ENCODE measurements around the gene GAS2L3.

DNA sequence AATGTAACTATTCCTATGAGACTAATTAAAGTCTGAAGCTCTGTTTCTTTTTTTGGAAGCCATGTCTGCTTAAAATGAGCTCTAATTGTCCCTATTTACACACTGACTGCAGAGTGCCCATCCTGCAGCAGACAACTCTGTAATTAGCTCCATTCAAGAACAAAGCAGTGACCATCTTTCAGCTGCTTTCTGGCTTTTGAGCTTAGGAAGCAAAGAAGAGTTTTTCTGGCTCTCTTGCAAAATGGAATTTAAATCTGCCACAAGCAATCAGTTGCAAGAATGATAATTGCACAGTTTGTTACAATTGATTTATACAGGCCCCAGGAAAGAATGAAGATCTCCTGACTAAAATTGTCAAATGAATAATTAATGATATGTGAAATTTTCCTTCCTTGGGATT lies 83.4 kb downstream of the GAS2L3 start:
- TF ChIP-seq, protein P1, sequence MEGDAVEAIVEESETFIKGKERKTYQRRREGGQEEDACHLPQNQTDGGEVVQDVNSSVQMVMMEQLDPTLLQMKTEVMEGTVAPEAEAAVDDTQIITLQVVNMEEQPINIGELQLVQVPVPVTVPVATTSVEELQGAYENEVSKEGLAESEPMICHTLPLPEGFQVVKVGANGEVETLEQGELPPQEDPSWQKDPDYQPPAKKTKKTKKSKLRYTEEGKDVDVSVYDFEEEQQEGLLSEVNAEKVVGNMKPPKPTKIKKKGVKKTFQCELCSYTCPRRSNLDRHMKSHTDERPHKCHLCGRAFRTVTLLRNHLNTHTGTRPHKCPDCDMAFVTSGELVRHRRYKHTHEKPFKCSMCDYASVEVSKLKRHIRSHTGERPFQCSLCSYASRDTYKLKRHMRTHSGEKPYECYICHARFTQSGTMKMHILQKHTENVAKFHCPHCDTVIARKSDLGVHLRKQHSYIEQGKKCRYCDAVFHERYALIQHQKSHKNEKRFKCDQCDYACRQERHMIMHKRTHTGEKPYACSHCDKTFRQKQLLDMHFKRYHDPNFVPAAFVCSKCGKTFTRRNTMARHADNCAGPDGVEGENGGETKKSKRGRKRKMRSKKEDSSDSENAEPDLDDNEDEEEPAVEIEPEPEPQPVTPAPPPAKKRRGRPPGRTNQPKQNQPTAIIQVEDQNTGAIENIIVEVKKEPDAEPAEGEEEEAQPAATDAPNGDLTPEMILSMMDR (IDR thresholded peaks at IDR 0.05; ENCODE audit: control extremely low read depth in 1 of 3, insufficient read depth in 1 of 3, low read depth in 1 of 3, low read length in 3 of 3): no peak
- TF ChIP-seq RXRA (IDR thresholded peaks at IDR 0.05; ENCODE audit: insufficient read depth, low read depth, low read length) (no peak), TBP (IDR thresholded peaks at IDR 0.05; ENCODE audit: low read depth, low read length) (no peak), SUZ12 (IDR thresholded peaks at IDR 0.05; ENCODE audit: low read length) (no peak), EP300 (IDR thresholded peaks at IDR 0.05; ENCODE audit: borderline replicate concordance in 1 of 2, low read depth in 2 of 2, low read length in 2 of 2) (no peak), NANOG (IDR thresholded peaks at IDR 0.05; ENCODE audit: insufficient read depth, low read depth, low read length, poor library complexity, severe bottlenecking) (no peak), RFX5 (IDR thresholded peaks at IDR 0.05; ENCODE audit: borderline replicate concordance, low read depth, low read length) (no peak)
- TF ChIP-seq, protein P2, sequence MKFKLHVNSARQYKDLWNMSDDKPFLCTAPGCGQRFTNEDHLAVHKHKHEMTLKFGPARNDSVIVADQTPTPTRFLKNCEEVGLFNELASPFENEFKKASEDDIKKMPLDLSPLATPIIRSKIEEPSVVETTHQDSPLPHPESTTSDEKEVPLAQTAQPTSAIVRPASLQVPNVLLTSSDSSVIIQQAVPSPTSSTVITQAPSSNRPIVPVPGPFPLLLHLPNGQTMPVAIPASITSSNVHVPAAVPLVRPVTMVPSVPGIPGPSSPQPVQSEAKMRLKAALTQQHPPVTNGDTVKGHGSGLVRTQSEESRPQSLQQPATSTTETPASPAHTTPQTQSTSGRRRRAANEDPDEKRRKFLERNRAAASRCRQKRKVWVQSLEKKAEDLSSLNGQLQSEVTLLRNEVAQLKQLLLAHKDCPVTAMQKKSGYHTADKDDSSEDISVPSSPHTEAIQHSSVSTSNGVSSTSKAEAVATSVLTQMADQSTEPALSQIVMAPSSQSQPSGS (IDR thresholded peaks at IDR 0.05; ENCODE audit: low read length): no peak
